Measurements from ENCODE around the gene HEPN1.
"Not testable (repeated sequence)": the region's sequence is repeated elsewhere in the genome, so short reads cannot be mapped to it uniquely, and the experiment has no call there.

HEPN1 gene

DNA sequence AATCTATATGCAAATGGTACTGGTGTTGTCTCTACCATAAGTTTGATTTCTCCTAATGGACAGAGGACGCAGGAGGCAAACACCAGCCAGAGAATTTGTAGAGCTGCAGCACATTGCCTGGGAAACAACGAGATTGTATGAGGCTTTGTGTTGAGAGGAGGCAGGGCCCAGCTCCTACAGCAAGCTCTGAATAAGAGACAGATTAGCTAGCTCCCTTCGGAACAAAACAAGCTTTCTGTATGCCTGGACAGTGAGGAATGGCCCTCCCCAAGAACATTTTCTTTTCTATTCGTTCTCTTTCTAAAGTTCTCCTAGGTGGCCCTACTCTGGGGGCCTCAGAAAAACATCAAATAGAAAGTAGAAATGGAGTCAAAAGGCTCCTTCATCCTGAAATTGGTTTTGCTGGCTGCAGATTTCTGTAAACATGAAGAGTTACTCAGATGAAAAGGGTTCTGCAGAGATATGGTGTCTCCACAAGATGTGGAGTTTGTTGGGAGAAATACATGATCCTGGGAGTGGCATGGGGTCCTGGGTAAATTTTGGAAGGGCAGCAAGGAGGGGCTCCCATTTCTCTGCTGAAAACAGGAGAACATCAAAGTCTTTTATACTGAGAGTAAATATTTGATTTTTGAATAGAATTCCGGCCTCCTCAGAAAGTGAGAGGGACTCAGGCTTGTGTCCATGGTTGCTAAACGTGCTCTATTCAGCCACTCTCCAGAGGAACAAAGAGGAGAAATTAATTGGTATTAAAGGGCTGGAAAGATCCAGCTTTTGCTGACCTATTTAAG is 23.6 kb downstream of the HEPN1 start:
- DNase-seq (ENCODE audit: low spot score), result no peak

DNA sequence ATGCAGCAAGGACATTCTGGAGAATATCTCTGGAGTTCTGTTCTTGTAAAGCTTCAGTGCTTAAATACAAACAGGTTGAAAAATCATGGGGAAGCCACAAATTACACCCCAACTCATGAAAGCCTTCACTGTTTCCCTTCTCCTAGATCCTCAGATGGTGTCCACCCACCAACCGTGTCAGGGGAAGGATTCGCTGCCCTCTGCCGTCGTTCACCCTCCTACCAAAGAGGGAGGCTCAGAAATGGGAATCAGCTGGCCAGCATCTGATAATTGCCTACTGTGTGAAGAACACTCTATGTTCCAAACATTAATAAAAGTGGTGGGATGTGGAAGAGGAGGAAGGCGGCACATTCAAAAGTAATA is 24.2 kb downstream of the HEPN1 start:
- no peak for DNase-seq (ENCODE audit: low spot score)

DNA sequence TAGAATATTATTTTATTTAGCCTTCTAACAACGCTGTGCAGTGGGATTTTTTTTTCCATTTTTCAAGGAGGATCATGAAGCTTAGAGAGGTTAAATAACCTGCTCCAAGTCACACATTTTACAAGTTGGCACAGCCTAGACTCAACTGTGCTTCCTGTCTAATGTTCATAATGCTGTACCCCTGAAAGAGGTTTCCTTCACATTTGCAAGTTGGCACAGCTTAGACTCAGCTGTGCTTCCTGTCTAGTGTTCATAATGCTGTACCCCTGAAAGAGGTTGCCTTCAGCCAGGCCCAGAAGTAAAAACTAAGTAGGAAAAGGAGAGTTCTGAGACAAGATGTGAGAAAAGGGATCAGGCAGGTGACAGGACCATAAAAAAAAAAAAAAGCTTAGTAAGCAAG is 24.7 kb downstream of the HEPN1 start:
- no peak for DNase-seq (ENCODE audit: low spot score)

DNA sequence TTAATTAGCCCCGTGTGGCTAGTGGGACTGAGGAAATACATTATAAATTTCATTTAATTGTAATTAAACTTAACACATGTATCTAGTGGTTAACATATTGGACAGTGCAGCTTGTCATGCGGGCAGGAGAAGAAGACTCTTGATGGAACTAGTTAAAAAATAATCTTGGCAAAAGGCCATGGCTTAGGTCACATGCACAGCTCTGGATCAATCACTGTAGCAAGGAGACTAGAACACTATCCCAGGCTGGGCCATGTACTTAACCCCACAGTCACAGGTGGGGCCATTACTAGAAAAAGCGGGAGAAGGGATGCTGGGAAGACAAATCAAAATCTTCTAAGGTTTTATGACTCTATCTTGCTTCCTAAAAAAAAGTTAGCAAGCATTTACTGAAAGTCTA is 25.5 kb downstream of the HEPN1 start:
- no peak for DNase-seq (ENCODE audit: low spot score)

DNA sequence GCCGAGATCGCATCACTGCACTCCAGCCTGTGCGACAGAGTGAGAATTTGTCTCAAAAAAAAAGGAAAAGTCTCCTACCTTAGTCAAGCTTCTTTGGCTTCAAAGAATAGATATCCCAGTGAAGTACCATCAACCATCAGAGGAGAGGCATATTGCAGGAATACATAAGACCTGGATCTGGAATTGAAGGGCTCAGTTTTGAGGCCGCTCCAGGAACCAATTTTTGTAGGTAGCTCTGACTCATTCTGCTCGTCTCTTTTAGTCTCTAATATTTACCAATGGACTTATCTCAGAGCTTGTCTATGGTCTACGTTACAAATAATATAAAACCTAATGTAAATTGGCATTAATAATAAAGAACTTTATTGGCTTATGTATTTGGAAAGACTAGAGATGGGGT is 26.8 kb downstream of the HEPN1 start:
- DNase-seq (ENCODE audit: low spot score), result no peak

DNA sequence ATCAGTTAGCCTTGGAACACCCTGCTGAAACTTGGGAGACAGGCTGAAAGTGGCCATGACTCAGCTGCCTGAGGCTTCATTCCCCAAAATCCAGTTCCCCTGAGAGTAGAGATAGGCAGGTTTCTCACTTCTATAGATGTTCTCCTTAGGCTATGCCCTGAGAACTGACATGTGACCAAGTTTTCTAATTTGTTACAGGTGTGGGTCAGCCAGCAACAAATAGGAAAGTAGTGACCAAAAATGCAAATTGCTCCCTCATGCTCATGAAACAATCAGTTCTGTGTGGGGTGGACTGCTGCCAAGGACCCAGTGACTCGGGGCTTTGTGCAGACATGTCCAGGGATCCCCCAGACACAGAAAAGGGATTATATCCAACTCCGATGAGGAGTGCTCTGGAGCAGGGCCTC is 27.7 kb downstream of the HEPN1 start:
- DNase-seq (ENCODE audit: low spot score), result no peak

DNA sequence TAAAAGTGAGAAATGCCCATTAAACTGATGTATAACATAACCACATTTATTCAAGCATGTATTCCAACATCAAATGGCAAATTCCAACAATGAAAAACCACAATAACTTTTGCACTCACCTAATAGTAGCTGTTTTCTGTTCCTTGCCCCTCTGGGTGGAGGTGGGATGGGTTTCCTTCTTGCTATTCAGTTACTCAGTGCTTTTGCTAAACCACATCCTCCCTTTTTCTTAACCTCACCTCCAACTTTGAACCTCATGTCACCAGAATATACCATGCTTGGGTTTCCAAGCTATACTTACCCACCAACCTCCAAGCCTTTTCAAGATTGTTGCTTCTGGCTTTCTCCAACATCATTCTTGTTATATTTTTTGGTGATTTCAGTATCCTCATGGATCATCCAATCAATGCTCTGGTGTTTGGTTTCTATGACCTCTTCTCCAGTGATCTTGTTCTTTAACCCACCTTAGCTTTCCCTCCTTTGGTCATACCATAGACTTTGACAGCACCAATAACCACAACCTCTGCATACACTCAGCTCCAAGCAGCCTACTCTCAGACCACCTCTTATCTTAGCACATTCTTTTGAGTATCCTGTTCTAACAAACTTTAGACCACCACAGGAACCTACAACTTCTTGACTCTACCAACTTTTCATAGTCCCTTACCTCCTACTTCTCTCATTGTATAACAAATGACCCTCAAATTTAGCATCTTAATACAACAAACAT is 31.7 kb downstream of the HEPN1 start:
- no peak for DNase-seq (ENCODE audit: low spot score)

DNA sequence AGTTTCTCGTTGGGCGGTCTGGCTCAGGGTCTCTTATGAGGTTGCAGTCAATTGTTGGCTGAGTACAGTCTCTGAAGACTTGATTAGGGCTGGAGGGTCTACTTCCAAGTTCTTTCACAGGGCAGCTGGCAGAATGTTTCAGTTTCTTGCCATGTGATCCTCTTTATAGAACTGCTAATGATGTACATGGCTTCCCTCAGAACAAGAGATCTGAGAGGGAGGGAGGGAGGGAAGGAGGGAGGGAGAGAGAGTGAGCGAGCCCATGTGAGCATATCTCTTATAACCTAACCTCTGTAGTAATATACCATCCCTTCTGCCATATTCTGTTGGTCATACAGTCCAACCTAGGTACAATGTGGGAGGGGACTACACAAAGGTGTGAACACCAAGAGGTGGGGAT is 32.3 kb downstream of the HEPN1 start:
- DNase-seq (ENCODE audit: low spot score), result no peak

DNA sequence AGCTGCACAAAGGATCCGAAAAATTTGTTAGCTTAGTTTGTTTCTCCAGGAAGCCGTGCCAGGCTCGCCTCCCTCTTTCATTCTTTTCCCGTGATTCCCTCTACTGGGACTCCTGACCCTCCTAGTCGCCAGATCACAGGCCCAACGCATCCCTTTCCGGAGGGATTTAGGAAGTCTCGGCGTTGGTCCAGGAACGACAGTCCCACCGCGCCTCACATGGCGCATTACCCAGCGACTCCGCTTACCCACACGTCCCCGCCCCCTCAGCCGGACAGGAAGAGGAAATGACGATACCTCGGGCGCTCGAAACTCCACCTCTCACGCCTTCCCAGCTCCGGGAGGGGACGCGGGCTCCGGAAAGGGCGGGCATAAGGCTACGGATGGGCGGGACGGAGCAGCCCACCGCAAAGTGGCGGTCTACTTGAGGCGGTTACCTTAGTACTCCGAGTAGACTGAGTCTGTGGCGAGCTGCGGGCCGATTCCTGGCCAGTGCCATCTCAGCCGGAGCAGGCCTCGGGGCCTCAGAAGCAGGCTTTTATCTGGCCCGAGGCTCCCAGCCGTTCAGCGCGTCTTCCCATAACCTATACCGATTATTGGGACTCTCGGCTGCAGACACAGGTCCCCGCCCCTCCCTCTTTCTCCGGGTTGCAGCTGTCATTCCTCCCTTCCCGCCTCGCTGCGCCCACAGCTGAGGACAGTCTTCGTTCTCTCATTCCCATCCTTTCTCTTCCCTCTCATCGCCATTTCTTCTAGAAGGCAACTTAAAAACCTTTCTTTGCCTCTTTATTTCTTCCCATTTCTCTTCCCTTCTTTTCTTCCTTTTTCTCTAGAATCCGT is 34.9 kb downstream of the HEPN1 start, which contains the start of gene CCDC15:
Gene CCDC15, plus strand, starts transcription at position 450 of the 837 bp plus-strand sequence. CDS start 531 bp downstream, outside the sequence.
- DNase-seq (ENCODE audit: low spot score), result peak; percentile 97

DNA sequence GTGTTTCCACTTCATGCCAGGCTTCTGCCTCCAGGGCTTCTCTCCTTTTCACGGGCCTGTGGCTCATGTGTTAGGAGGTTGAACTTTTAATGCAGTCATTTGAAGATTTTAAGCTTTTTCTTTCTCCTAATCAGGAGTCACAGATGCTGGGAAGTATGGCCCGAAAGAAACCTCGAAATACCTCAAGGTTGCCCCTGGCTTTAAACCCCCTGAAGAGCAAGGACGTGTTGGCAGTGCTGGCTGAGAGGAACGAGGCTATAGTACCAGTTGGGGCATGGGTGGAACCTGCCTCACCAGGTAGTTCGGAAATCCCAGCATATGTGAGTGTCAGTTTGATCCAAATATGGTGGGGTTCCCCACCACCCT is 35.5 kb downstream of the HEPN1 start:
- DNase-seq (ENCODE audit: low spot score), result no peak

DNA sequence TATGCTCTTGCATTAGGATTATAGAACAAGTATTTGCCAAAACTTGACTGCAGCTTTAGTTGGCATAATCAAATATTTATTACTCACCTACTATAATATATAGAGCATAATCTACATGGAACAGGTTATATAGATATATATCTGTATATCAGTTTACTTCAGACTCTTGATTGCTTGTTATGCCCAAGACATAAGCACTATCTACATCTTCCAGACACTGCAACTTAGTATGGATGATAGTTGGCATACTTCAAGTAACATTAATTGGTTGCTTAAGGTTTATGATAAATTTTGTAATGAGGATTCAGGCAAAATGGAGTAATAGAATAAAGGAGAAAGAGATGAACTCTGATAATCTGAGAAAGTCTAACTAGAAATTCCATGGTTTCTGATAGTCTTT is 36.0 kb downstream of the HEPN1 start:
- DNase-seq (ENCODE audit: low spot score), result no peak

DNA sequence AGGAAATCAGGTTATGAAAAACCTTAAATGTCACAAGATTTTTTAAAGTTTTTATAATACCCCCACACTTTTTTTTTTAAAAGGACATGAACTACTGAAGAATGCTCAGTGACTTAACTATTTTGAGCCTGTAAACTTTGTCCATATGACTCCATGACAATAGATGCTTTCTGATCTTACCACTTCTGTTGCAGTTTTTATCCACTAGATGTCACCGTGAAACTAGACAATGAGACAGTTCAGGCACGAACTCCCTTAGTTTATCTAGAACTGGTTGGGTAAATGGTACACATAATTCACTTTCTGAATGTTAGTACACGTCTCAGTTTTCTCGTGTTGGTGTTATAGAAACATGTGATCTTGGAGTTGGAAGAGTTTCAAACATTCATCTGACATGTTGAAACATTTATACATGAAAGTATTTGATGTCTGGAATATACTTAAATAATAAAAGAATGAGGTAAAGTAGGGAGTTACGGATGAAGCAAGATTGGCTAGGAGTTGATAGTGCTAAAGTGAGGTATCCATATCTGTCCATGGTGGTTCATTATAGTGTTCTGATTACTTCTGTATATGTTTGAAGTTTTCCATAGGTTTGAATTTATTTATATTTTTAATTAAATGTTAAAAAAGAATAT is 43.0 kb downstream of the HEPN1 start:
- no peak for DNase-seq (ENCODE audit: low spot score)

DNA sequence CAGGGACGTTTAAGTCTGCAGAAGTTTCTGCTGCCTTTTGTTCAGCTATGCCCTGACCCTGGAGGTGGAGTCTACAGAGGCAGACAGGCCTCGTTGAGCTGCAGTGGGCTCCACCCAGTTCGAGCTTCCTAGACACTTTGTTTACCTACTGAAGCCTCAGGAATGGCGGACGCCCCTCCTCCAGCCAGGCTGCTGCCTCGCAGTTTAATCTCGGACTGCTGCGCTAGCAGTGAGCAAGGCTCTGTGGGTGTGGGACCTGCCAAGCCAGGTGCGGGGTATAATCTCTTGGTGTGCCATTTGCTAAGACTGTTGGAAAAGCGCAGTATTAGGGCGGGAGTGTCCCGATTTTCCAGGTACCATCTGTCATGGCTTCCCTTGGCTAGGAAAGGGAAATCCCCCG is 49.1 kb downstream of the HEPN1 start:
- DNase-seq (ENCODE audit: low spot score), result not testable (repeated sequence)

All from ecto neural progenitor cell (in vitro differentiated cells).